Small intestine (tissue), 7 donors: ENCODE results near the gene GNA15. TPM values are rescaled to one million over a fixed set of nuclear protein-coding genes. Genes with fewer than 3 reads are reported as not detected.
"Not testable (repeated sequence)": the region's sequence is repeated elsewhere in the genome, so short reads cannot be mapped to it uniquely, and the experiment has no call there.

Experiments used
- DNase-seq, 2 donors: peaks; one replicate each; pipeline versions ENCODE4 v3.0.0 to v3.0.0-alpha.2; 2013
- FAIRE-seq: peaks from 2 replicates; lab custom pipeline; 2012; peaks lifted over from hg19 to GRCh38; lab: Jason Lieb, UNC
- H3K27ac ChIP-seq, 3 donors: one replicate each; pipeline ENCODE4 v1.5.1; 2013; ENCODE audit warnings: low read length in 2 of 3, mild to moderate bottlenecking in 2 of 3, control low read depth in 1 of 3, inconsistent platforms in 1 of 3, low read depth in 1 of 3, moderate library complexity in 1 of 3
- H3K27me3 ChIP-seq, 3 donors: one replicate each; pipeline ENCODE4 v1.6.1; 2013; ENCODE audit warnings: low read length in 3 of 3, inconsistent platforms in 1 of 3; ENCODE audit not compliant: control insufficient read depth in 3 of 3, insufficient read depth in 3 of 3
- H3K36me3 ChIP-seq, 3 donors: one replicate each; pipeline ENCODE4 v1.6.1; 2013; ENCODE audit warnings: low read length in 3 of 3, inconsistent platforms in 1 of 3, low read depth in 1 of 3, mild to moderate bottlenecking in 1 of 3, moderate library complexity in 1 of 3; ENCODE audit not compliant: control insufficient read depth in 3 of 3, insufficient read depth in 2 of 3
- H3K4me1 ChIP-seq, 3 donors: one replicate each; pipeline ENCODE4 v1.6.1; 2013; ENCODE audit warnings: low read length in 2 of 3, inconsistent platforms in 1 of 3, low read depth in 1 of 3, mild to moderate bottlenecking in 1 of 3, moderate library complexity in 1 of 3; ENCODE audit not compliant: control insufficient read depth in 3 of 3, insufficient read depth in 2 of 3
- H3K4me3 ChIP-seq, 3 donors: one replicate each; pipeline ENCODE4 v1.5.1; 2013; ENCODE audit warnings: low read length in 3 of 3, control low read depth in 1 of 3, inconsistent platforms in 1 of 3, low read depth in 1 of 3, mild to moderate bottlenecking in 1 of 3, moderate library complexity in 1 of 3
- H3K9me3 ChIP-seq, 2 donors: one replicate each; pipeline ENCODE4 v1.6.1; 2013; ENCODE audit warnings: low read depth in 1 of 2, low read length in 1 of 2; ENCODE audit not compliant: control insufficient read depth in 2 of 2, insufficient read depth in 1 of 2
- WGBS, 3 donors: extraction: QIAGEN DNeasy Blood & Tissue Kit; methylation state at CpG; one replicate each; pipeline ENCODE4 v1.1.7; 2013; 5-methylcytosine and 5-hydroxymethylcytosine counted together
- polyA plus RNA-seq, 4 donors: library from polyadenylated mRNA; stranded (reverse) in 3 of 4; unstranded in 1 of 4; fragments of 200-250 nt in 3 of 4; fragments of 120-200 nt in 1 of 4; gene quantifications; one replicate each; pipeline versions ENCODE4 v1.2.1 to v1.2.3, GENCODE V29; 2013
- donor health status: healthy with polysubstance abuse.
- donor health status: control.
- donor health status: control.
- donor health status: Bipolar disorder and iron deficiency.
- donor health status: healthy.

Gene GNA15
- polyA plus RNA-seq, 4 donors = 0.67 to 2.1 (median 1.7) TPM

GRCh38 chr19:3152419-3152780 lies 16.6 kb downstream of the GNA15 start:
- FAIRE-seq = no peak

GRCh38 chr19:3153286-3154230 lies 17.7 kb downstream of the GNA15 start:
- Histone ChIP-seq H3K27ac (no peak overlapping the region), H3K4me1 (no peaks in the 10 kb centered on the region), H3K36me3 (no peaks in the 10 kb centered on the region), H3K4me3 (no peak overlapping the region), H3K9me3 (peaks cover 0 to 4% of the 10 kb centered on the region in 2 donors), H3K27me3 (peaks cover 0 to 5% (median 0%) of the 10 kb centered on the region in 3 donors)
- WGBS, 3 donors = 86 to 90% (median 88%) methylated on average over 3 of the region's 3 CpGs
- FAIRE-seq = no peak
- DNase-seq = no peak

More at GRCh38 chr19:3152419-3152780, 16.6 kb downstream of the GNA15 start:
- DNase-seq = no peak
- Histone ChIP-seq H3K27me3 (peaks cover 0 to 5% (median 0%) of the 10 kb centered on the region in 3 donors), H3K4me1 (no peaks in the 10 kb centered on the region), H3K27ac (no peak overlapping the region), H3K9me3 (peaks cover 0 to 4% of the 10 kb centered on the region in 2 donors), H3K36me3 (no peaks in the 10 kb centered on the region), H3K4me3 (no peak overlapping the region)
- 85 to 95% (median 92%) methylated on average over 3 of the region's 3 CpGs for WGBS, 3 donors

DNA sequence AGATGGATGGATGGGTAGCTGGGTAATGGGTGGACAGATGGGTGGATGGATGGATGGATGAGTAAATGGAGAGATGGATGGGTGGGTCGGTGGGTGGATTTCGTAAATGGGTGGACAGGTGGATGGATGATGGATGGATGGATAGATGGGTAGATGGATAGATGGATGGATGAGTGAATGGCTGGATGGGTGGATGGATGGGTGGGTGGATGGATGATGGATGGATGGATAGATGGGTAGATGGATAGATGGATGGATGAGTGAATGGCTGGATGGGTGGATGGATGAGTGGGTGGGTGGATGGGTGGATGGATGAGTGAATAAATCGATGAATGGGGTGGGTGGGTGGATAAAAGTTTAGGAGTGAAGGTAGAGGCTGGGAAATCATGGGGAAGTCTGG lies 18.6 kb downstream of the GNA15 start:
- not testable (repeated sequence) for H3K4me3 ChIP-seq, FAIRE-seq, DNase-seq, H3K4me1 ChIP-seq, H3K27me3 ChIP-seq, H3K9me3 ChIP-seq, H3K36me3 ChIP-seq
- WGBS, 3 donors = 93 to 95% (median 94%) methylated on average over 3 of the region's 3 CpGs
- peak overlapping the region in 1 of 3 donors; percentile 81 for H3K27ac ChIP-seq

DNA sequence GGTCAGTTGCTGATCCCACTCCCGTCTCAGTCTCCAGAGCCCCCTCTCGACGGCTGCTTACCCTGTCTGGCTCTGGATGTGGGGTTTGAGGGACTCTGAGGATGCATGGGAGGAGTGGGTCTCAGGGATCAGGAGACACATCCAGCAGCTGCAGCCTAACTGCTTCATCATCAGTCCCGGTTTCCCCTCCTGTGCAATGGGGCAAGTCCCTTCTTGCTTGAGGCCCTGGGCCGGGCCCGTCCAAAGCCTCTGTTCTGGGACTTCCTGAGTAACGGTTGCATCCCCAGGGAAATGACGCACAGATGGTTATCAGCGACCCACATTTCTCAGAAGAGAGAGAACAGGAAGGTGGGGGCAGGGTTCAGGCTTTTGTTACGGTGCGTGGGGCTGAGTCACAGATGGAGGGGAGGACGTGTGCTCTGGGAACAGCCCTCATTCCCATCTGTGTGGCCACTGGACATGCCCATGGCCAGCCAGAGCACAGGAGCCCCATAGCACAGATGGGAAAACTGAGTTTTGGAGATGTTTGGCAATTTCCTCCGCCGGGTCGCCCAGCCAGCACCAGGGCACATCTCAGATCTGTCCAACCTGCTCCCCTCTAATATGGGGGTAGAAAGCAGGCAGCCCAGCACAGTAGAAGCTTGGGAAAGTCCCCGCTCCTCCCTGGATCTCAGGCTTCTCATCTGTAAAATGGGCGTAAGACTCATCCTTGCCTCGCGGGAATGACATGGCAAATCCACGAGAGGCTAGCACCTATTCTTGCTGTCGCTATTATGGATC lies 19.3 kb downstream of the GNA15 start:
- Histone ChIP-seq H3K4me1 (no peaks in the 10 kb centered on the region), H3K9me3 (peaks cover 0 to 4% of the 10 kb centered on the region in 2 donors), H3K27ac (peak overlapping the region in 1 of 3 donors; percentile 81), H3K36me3 (no peaks in the 10 kb centered on the region), H3K4me3 (no peak overlapping the region), H3K27me3 (no peaks in the 10 kb centered on the region)
- 54 to 55% (median 54%) methylated on average over 21 of the region's 21 CpGs for WGBS, 3 donors
- DNase-seq = peak in 1 of 2 donors; percentile 57
- no peak for FAIRE-seq

GRCh38 chr19:3157096-3157845 lies 21.4 kb downstream of the GNA15 start:
- DNase-seq (no peak), FAIRE-seq (no peak)
- 53 to 78% (median 66%) methylated on average over 23 of the region's 23 CpGs for WGBS, 3 donors
- Histone ChIP-seq H3K9me3 (no peaks in the 10 kb centered on the region), H3K4me1 (no peaks in the 10 kb centered on the region), H3K27ac (no peak overlapping the region), H3K36me3 (no peaks in the 10 kb centered on the region), H3K27me3 (no peaks in the 10 kb centered on the region), H3K4me3 (no peak overlapping the region)

- no peaks in the 10 kb centered on the region for H3K27me3 ChIP-seq
- 50 to 72% (median 56%) methylated on average over 8 of the region's 8 CpGs for WGBS, 3 donors
- no peaks in the 10 kb centered on the region for H3K4me1 ChIP-seq
- DNase-seq (no peak), FAIRE-seq (no peak)
- H3K9me3 ChIP-seq = no peaks in the 10 kb centered on the region
- H3K36me3 ChIP-seq = no peaks in the 10 kb centered on the region
- H3K4me3 ChIP-seq = no peak overlapping the region
- H3K27ac ChIP-seq = no peak overlapping the region
These were observed 23.7 kb downstream of the GNA15 start for GRCh38 chr19:3159565-3159964.

GRCh38 chr19:3160219-3160618 lies 24.4 kb downstream of the GNA15 start:
- no peaks in the 10 kb centered on the region for H3K9me3 ChIP-seq
- H3K27me3 ChIP-seq = no peaks in the 10 kb centered on the region
- DNase-seq = no peak
- 69 to 83% (median 79%) methylated on average over 3 of the region's 3 CpGs for WGBS, 3 donors
- H3K4me1 ChIP-seq = no peaks in the 10 kb centered on the region
- FAIRE-seq = no peak
- no peaks in the 10 kb centered on the region for H3K36me3 ChIP-seq
- no peak overlapping the region for H3K27ac ChIP-seq
- H3K4me3 ChIP-seq = no peak overlapping the region

- DNase-seq = no peak
- no peaks in the 10 kb centered on the region for H3K9me3 ChIP-seq
- H3K36me3 ChIP-seq = no peaks in the 10 kb centered on the region
- no peak overlapping the region for H3K4me3 ChIP-seq
- H3K27me3 ChIP-seq = no peaks in the 10 kb centered on the region
- FAIRE-seq = no peak
- 94 to 97% (median 94%) methylated on average over 4 of the region's 4 CpGs for WGBS, 3 donors
- no peak overlapping the region for H3K27ac ChIP-seq
- no peaks in the 10 kb centered on the region for H3K4me1 ChIP-seq
These were observed 25.6 kb downstream of the GNA15 start for GRCh38 chr19:3161453-3161852.
